Activated CD4-positive, alpha-beta T cell treated with anti-CD3 and anti-CD28 coated beads, Interleukin-2, amount 50 U/mL, for 4 hours (primary cell): ENCODE results near the gene CEACAM19.
"Not testable (repeated sequence)": the region's sequence is repeated elsewhere in the genome, so short reads cannot be mapped to it uniquely, and the experiment has no call there.

Experiments
- DNase-seq, 2 experiments: peaks; one replicate each; pipeline ENCODE4 v3.0.0-alpha.2; 2020

The CEACAM19 gene

GRCh38 chr19:44703336-44704078 is 32.2 kb downstream of the CEACAM19 start:
- no peak for DNase-seq

DNA sequence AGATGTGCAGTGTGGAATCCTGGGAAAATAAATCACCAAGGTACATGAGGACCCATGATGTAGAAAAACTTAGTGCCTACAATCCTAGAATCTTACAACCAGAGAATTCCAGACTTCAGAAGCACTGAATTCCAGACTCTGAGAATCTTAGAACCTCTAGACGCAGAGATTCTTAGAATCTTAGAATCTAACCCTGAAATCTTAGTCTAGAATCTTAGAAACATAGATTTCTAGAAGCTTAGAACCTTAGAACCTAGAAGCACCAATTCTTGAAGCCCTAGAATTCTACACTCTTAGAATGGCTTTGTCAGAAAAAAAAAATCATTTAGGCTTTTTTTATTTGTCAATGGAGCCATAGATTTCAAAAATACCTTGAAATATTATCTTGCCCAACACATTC is 33.7 kb downstream of the CEACAM19 start:
- DNase-seq = no peak

- no peak for DNase-seq
Observed at GRCh38 chr19:44705502-44706010, 34.3 kb downstream of the CEACAM19 start.

DNA sequence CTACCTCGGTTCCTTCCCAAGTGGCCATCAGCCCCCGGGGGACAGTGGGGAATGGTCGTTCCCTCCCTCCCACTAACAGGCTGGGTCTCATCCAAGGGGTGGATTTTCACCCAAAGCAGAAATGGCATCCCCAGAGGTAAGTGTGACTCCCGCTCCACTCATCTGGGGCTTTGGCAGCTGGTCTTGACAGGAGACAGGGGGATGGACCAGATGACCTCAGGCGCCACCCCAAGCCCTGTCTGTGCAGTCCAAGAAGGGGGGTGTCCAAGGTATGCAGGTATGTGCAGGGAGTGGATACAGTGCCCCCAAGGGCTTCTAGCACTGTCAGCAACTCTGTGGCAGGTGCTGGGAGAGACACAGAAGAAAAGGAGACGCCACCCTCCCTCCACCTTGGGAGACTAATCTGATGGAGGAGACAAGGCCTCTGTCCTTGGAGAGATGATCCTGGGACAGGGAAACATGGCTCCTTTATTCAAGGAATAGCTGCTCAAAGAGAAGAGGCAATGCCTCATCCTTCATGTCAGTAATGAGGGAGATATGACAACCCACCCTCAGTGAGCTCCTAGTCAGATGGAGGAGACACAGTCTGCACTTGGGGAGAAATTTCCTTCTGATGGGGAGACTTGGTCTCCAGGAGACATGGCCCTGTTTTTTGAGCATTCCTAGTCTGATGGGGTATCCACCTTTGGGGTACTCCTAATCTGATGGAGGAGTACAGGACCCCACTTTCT is 35.4 kb downstream of the CEACAM19 start:
- DNase-seq = no peak

DNA sequence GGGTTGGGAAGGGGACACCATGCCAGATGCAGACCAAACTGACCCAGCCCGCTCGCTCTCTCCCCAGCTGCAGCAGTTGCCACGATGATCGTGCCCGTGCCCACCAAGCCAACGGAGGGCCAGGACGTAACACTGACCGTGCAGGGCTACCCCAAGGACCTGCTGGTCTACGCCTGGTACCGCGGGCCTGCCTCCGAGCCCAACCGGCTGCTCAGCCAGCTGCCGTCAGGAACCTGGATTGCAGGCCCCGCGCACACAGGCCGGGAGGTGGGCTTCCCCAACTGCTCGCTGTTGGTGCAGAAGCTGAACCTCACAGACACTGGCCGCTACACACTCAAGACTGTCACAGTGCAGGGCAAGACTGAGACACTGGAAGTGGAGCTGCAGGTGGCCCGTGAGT is 36.5 kb downstream of the CEACAM19 start:
- no peak for DNase-seq

GRCh38 chr19:44708940-44709339 is 37.7 kb downstream of the CEACAM19 start:
- no peak for DNase-seq

GRCh38 chr19:44709434-44710266 is 38.4 kb downstream of the CEACAM19 start:
- DNase-seq = not testable (repeated sequence)

GRCh38 chr19:44710483-44710882 is 39.2 kb downstream of the CEACAM19 start:
- DNase-seq = no peak

GRCh38 chr19:44712864-44713515 is 41.7 kb downstream of the CEACAM19 start:
- no peak for DNase-seq

DNA sequence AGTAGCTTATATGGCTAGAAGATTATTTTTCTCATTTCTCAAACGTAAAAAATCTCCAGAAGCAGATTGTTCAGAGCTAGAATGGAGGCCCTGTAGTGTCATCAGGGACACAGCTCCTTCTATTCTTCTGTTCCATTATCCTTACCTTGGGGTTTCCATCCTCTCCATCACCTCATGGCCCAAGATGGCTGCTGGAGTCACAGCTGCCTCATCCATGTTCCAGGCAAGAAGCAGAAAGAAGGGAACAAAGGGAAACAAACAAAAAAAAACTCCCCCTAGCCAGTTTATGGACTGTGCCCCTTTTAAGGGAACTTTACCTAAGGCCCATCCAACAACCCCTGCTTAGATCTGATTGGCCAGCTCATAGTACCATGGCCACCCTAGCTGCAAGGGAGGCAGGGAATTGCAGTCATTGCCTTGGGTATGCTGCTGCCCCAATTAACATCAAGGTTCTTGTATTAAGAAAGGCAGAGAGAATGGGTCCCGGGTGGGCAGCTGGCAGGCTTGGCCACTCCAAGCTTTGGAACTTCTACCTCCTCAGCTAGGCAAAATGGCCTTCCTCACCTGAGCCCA is 43.4 kb downstream of the CEACAM19 start:
- no peak for DNase-seq

GRCh38 chr19:44717603-44718002 is 46.3 kb downstream of the CEACAM19 start:
- no peak for DNase-seq

DNA sequence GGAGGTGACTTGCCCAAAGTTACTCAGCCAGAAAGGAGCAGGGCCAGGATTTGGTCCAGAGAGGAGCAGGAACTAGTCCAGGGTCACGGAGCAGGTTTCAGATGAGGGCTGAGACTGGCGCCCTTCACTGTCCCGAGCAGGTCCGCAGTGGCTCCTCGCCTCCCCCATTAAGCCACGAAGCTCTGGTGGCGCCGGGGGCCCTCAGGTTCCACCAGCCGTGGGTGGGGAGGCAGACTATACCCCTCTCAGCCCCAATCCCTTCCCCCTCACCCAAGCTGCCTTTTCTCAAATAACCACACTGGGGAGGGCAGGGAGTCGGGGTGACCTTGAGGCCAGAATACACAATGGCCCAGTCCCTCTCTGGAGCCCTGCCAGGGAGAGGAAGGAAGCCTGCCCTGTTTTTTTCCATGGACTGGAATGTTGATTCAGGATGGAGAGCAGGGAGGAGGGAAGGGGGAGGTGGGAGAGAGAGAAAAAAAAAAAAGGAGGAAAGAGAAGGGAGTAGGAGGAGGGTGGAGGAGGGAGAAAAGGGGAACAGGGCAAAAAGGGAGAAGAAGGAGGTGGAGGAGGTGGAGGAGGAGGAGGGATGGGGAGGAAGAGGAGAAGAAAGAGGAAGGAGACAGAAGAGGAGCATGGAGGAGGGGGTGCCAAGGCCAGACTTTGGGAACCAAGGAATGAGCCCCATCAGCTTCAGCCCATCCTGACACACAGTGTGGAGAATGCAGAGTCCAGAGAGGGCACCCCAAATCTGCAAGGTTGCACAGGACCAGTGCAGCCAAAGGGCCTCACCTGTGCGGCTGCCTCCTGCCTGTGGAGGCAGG is 47.4 kb downstream of the CEACAM19 start:
- no peak for DNase-seq

- DNase-seq = no peak
Observed at GRCh38 chr19:44719262-44719701, 48.0 kb downstream of the CEACAM19 start.

GRCh38 chr19:44720396-44720795 is 49.1 kb downstream of the CEACAM19 start:
- not testable (repeated sequence) for DNase-seq

- DNase-seq = no peak
Observed at GRCh38 chr19:44720945-44721344, 49.7 kb downstream of the CEACAM19 start.

GRCh38 chr19:44721369-44721768 is 50.1 kb downstream of the CEACAM19 start:
- DNase-seq = not testable (repeated sequence)

DNA sequence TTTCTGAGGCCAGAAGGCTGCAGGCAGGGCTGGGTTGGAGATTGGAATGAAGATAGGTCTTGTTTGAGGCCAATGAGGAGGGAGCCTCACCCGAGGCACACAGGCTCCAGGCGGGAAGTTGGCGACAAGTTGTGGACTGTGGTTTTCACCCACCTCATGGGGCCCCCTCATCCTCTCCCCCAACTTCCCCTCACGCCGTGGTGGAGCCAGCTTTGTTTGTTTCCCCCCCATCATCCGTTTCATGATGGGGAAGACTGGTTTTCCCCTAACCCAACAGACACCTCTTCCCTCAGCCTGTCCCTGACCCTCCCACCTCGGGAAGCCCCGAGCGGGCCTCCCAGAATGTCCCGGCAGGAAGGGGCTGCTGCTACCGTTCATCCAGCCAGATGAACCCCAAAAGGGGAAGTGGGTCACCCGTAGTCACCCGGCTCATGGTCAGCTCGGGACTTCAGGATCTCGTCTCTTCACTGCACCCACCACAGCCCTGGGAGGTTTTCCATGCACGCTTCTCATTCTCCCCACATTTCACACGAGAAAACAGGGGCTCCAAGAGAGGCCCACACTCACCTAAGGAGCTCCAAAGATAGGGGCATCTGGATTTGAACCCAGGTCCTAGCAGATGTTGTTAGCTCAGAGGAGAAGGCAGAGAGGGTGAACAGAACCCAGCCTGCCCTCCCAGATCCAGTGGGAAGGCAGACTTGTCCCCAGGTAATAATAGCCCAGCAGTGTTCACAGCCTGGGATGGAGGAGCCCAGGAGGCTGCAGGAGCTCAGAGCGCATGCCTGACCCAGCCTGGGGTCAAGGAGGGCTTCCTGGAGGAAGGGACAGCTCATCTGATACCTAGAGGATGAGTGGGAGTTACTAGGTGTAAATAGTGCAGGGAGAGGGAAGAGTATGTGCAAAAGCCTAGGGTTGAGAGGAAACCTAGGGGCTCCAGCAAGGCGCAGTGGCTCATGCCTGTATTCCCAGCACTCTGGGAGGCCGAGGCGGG is 51.1 kb downstream of the CEACAM19 start:
- no peak for DNase-seq

- no peak for DNase-seq
Observed at GRCh38 chr19:44723299-44723951, 52.1 kb downstream of the CEACAM19 start.

GRCh38 chr19:44723952-44724319 is 52.7 kb downstream of the CEACAM19 start:
- peak; percentile 73 to 74 for DNase-seq

DNA sequence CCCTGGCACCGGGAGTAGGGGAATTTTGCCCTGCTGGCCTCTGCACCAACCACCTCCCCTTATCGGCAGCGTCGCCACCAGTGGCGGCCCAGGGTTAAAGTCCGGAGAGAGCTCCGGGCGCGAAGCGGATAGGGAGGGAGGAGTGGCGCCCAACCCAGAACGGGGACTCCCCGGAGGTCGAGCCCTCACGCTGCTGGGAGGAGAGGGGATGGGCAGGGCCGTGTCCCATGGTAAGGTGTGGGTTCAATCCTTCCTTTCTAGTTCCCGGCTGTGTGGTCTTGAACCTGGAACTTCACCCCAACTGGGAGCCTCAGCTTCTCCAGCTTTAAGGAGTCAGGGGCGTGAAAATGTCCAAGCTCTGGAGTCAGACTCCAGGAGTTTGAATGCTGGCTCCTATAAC is 54.0 kb downstream of the CEACAM19 start:
- DNase-seq = no peak
